ENCODE results near the gene ARHGAP35.
"Not testable (repeated sequence)": the region's sequence is repeated elsewhere in the genome, so short reads cannot be mapped to it uniquely, and the experiment has no call there.

The ARHGAP35 gene

DNA sequence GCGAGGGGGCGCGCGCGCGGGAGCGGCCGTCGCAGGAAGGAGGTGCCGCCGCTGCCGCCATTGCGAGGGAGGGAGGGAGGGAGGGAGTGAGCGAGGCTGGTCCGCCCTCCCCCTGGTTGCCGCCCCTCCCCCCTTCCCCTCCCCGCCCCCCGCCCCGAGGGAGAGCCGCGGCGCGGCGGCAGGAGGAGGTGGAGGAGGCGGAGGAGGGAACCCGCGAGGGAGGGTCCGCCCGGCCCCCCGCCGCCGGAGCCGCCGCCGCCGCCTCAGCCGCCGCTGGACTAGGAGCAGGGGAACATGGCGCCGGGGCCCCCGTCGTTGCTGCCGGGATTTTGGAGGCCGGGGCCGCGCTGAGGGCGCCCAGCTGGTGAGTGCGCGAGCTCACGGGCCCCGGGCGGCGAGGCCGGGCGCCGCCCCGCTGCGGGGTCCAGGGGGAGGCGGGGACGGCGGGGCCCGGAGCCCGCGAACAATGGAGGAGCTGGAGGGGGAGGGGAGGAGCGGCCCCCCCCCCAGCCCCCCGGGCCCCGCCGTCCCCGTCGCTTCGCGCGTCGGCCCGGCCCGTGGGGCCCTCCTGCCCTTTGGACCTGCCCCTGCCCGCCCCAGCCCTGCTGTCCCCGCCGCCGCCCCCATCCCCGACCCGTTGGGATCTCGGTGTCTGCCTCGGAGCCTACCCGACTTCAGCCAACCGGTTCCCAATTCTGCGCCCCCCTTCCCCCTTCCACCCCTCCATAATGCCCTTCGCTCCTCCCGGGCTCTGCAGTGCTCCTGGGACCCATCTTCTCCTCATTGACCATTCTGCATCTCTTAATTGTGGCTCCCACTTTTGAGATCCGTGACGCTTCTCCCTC lies at the start of gene ARHGAP35:
Gene ARHGAP35, plus strand, starts transcription at position 152 of the 845 bp plus-strand sequence. CDS start 57,679 bp downstream, outside the sequence.
- DNase-seq (ENCODE audit: low spot score) = peak; percentile 79

DNA sequence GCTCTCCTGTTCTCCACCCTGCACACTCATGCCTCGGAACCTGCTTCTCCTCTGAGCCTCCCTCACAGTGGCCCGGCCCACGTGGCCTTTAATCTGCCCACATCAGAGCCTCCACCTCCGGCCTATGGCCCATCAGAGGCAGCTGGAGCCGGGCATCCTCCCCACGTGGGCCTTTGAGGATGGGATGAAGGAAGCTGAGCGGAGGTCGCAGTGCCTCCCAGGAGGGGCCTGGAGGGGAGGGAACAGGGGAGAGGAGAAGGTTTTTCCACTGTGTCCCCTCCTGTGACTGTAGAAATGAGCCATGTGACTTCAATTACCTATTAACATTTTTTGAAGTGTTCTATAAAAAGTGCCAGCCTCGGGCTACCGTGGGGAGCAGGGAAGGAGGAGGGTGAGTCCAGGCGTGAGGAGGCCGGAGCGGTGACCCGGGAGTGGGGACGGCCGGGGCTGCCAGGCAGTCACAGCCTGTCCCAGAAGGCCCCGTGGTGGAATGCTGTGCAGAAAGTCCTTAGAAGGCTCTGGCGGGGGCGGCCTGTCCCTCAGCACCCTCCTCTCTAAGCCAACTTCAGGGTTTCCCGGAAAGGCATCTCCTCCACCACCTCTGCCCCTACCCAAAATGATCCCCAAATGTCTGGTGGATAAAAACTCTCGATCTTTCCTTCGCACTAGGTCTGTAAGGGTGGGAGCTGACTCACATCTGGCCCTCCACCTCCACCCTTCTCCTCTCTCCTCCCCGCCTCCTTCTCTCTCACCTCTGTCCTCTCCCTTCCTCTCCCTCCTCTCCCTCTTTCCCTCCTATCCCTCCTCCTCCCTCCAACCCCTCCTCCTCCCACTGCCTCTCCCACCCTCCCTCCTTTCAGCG lies 47.6 kb upstream of the ARHGAP35 start:
- no peak for DNase-seq (ENCODE audit: low spot score)

DNA sequence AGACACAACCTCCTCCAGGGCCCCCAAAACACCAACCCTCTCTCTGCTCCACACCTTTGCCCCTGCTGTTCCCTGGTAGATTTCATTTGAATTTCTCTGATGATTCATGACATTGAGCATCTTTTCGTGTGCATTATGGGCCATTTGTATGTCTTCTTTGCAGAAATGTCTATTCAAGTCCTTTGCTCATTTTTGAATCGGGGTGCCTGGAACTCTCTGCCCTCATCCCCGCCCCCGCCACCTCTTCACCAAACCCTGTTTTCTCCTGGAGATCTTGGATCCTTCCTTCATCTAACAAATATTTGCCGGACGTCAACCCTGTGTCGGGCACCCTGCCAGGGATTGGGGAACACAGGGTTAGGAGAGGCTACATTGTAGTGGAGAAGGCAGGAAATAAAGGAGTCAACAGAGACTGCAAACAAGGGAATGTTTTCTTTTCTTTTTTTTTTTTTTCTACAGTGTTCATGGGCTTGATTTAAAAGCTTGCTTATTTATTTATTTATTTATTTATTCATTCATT lies 46.9 kb upstream of the ARHGAP35 start:
- DNase-seq (ENCODE audit: low spot score) = no peak

DNA sequence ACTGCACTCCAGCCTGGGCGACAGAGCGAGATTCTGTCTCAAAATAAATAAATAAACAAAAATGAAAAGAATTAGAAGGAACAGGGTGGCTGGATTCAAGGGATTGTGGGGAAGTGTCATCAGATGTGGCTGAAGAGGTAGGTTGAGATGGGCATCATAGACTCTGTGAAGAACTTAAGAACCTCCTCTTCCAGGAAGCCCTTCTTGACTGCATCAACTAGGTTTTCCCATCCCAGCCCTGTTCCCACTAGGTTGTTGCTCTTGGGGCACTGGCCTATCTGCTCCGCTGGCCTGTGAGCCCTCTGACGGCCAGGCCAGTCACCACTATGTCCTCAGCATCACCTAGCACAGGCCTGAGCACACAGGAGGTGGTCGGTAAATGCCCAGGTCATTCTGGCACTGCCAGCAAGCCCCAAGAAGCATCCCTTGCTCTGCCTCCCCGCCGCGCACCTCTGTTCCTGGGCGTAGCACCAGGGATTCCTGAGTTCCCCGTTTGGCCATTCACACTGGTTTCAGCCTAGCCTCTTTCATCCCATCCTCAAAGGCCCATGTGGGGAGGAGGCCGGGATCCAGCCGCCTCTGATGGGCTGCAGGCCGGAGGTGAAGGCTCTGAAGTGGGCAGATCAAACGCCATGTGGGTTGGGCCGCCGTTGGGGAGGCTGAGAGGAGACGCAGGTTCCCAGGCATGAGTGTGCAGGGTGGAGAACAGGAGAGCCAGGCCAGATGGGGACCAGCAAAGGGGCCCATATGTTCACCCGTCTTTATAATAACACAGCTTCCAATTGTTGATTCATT lies 44.8 kb upstream of the ARHGAP35 start:
- DNase-seq (ENCODE audit: low spot score) = no peak

DNA sequence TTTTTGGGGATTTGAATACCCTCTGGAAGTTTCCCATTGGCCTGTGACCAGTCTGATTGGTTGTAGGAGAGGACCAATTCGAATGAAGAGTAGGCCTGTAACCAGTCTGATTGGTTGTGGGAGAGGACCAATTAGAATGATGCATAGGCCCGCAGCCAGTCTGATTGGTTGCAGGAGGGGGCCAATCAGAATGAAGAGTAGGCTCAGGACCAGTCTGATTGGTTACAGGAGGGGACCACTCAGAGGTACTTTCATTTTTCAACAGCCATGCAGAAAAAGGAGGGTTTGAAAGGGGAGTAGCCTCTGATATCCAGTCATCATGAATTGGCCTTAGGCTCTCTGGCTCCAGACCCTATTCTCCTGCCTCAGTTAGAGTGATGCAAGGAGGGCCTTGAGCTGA lies 42.0 kb upstream of the ARHGAP35 start:
- DNase-seq (ENCODE audit: low spot score) = peak; percentile 42

DNA sequence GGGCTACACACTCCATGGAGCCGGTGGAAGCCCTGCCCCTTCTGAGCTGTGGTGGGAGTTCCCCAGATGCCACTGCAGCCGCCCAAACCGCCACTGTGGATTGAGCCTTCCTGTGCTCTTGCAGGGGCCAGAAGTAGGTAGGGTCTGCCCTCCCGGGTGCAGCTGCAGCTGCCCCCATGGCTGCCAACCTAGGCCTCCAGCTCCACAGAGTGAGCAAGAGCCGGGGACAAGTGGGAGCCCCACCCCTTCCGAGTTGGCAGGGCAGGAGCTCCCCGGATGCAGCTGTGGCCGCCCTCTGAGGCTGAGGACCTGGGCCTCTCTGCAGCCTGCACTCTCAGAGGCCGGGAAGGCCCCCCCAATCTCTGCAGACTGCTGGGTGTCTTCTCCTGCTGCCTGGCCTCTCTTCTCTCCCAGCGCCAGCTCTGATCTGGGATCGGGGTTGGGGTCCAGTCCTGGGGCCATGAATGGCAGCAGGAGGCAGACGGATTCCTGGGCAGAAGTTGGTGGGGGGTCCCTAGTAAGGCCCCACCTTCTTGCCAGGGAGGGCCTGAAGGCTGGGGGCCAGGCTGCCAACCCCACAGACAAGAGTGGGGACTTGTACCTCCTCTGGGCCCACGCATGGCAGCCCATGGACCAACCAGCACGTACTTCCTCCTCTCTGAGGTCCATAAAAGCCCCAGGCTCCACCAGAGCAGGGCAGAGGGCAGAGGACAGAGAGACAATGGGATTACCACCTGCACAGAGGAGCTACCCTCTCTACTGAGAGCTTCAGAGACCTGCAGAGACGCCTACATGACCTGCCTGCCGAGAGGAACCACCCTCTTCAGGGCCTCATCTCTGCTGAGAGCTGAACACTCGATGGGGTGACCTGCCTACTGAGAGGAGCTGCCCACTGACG lies 39.0 kb upstream of the ARHGAP35 start:
- DNase-seq (ENCODE audit: low spot score) = no peak

DNA sequence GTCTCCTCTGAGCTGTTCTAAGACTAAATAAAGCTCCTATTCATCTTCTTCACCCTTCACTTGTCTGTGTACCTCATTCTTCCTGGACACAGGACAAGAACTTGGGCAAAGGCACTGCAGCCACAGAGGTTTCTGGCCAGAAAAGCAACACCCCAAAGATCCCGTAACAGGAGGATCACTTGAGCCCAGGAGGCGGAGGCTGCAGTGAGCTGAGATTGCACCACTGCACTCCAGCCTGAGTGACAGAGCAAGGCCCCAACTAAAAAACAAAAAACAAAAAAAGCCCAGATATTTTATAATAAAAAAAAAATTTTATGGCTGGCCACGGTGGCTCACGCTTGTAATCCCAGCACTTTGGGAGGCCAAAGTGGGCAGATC lies 38.4 kb upstream of the ARHGAP35 start:
- not testable (repeated sequence) for DNase-seq (ENCODE audit: low spot score)

DNA sequence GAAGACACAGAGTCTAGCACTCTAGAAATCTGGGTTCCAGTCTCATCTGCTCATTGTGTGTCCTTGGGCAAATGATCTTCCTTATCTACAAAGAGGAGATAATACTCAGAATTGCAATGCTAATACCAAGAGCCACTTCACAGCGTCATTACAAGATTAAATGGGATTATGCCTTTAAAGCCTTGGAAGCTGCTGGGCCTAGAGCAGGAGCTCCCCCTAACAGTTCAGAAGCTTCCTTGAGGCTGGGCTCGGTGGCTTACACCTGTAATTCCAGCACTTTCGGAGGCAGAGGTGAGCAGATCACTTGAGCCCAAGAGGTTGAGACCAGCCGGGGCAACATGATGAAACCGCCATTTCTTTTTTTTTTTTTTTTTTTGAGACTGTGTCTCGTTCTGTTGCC lies 37.7 kb upstream of the ARHGAP35 start:
- no peak for DNase-seq (ENCODE audit: low spot score)

DNA sequence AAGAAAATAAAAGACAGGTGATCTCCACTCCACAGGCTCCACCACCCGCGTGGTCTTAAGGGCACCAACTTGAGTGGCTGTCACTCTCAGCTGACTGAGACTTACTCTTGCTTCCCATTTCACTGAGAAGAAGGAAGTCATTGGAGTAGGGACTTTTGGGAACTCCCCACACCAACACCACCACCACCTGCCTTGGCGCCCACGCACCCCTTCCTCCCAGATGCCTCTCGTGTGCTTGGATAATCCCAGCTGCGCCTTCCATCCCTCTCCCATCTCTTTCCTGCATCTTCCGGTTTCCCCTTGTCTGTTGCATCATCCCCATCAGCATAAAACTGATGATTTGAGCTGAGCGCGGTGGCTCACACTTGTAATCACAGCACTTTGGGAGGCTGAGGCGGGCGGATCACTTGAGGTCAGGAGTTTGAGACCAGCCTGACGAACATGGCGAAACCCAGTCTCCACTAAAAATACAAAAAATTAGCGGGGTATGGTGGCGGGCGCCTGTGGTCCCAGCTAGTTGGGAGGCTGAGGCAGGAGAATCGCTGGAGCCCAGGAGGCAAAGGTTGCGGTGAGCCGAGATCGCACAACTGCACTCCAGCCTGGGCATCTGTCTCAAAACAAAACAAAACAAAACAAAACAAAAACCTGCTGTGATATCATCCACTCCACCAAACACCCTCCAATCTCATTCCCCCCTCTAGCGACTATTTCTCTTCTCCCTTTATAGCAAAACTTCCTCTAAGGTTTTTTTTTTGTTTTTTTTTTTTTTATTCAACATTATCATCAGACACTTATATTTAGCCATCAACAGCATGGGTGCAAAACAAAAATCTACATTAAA lies 35.7 kb upstream of the ARHGAP35 start:
- DNase-seq (ENCODE audit: low spot score) = no peak

- no peak for DNase-seq (ENCODE audit: low spot score)
Measured at GRCh38 chr19:46825731-46826055, 35.1 kb upstream of the ARHGAP35 start.

GRCh38 chr19:46828484-46828883 lies 32.3 kb upstream of the ARHGAP35 start:
- no peak for DNase-seq (ENCODE audit: low spot score)

GRCh38 chr19:46830864-46831263 lies 29.9 kb upstream of the ARHGAP35 start:
- DNase-seq (ENCODE audit: low spot score) = no peak

- no peak for DNase-seq (ENCODE audit: low spot score)
Measured at GRCh38 chr19:46834121-46834520, 26.7 kb upstream of the ARHGAP35 start.

- DNase-seq (ENCODE audit: low spot score) = no peak
Measured at GRCh38 chr19:46834984-46835383, 25.8 kb upstream of the ARHGAP35 start.

- no peak for DNase-seq (ENCODE audit: low spot score)
Measured at GRCh38 chr19:46838160-46838559, 22.6 kb upstream of the ARHGAP35 start.

DNA sequence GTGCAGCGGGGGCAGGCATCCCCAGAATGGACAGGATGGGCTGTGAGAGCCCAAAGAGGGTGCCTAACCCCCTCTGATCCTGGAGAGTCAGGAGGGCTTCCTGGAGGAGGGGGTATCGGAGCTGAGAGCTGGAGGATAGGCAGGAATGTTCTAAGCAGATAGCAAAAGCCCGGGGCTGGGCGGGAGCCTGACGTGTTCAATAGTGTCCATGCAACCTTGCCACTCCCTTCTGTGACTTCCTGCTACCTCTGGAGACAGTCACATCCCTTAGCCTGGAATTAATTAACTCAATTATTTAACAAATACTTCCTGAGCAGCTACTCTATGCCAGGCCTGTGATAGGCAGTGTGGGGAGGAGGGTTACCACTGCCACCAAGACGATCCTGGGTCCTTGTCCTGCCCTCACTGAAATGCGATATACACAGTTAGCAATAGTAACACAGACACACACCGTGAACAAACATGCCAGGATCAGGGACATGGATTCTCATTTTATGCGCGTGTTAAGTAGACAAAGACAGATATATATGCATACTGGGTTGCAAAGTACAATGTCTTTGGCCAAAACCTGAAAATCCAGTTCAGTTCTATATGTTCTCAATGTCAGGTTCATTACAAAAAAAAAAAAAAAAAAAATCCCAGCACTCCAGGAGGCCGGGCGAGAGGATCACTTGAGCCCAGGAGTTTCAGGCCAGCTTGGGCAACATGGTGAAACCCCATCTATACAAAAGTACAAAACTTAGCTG lies 20.9 kb upstream of the ARHGAP35 start:
- no peak for DNase-seq (ENCODE audit: low spot score)

DNA sequence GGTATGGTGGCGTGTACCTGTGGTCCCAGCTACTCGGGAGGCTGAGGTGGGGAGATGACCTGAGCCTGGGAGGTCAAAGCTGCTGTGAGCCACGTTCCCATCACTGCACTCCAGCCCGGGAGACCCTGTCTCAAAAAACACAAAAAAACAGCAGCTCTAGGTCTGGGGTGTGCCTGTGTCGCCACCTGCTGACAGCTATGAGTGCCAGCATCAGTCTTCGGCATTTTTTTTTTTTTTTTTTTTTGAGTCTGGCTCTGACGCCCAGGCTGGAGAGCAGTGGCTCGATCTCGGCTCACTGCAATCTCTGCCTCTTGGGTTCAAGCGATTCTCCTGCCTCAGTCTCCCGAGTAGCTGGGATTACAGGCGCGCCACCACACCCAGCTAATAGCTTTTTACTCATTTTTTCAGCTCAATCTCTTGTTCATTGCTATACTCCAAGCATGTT lies 20.3 kb upstream of the ARHGAP35 start:
- peak; percentile 79 for DNase-seq (ENCODE audit: low spot score)

GRCh38 chr19:46841458-46842083 lies 19.2 kb upstream of the ARHGAP35 start:
- DNase-seq (ENCODE audit: low spot score) = peak; percentile 66

DNA sequence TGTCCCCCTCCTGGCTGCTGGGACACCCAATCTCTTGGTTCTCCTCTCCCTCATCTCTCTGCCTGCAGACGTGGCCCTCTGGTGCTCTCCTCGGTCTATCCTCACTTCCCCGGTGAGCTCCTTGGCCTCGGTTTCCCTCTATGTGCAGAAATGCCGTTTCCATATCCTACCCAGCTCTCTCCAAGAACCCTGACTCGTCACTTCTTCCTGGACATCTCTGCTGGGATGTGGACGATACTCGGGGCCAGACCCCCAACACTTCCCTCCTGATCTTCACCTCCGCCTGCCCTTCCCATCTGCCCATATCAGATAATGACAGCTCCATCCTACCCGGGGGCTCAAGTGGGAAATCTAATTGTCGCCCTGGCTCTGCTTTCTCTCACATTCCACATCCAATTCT lies 18.0 kb upstream of the ARHGAP35 start:
- no peak for DNase-seq (ENCODE audit: low spot score)

All from hematopoietic multipotent progenitor cell treated with erythropoietin and hydrocortisone succinate and interleukin-3 and kit ligand, for 15 days (in vitro differentiated cells).